HepG2 (cell line): ENCODE data around the gene TMX2. TPM values are rescaled to one million over a fixed set of nuclear protein-coding genes. Genes with fewer than 3 reads are reported as not detected.
A peak's percentile ranks its signal among the peaks of the same experiment; 100 is the strongest.

ENCODE experiments used
- BORCS8-MEF2B ChIP-seq: sonication (generic); formaldehyde crosslinking; IDR thresholded peaks from 2 replicates; pipeline ENCODE4 v1.8.0; 2022; ENCODE audit warnings: mild to moderate bottlenecking, missing genetic modification reagents
- DR1 ChIP-seq: sonication (generic); formaldehyde crosslinking; IDR thresholded peaks from 2 replicates; pipeline ENCODE4 v1.8.0; 2021; ENCODE audit warnings: mild to moderate bottlenecking, missing genetic modification reagents, inconsistent platforms
- HMG20A ChIP-seq: IDR thresholded peaks from 2 replicates; pipeline ENCODE4 v1.6.1; 2016; ENCODE audit warnings: borderline replicate concordance
- HOXA3 ChIP-seq: sonication (generic); formaldehyde crosslinking; IDR thresholded peaks from 2 replicates; pipeline ENCODE4 v1.5.0; 2020; ENCODE audit warnings: missing genetic modification reagents
- IRF2 ChIP-seq: IDR thresholded peaks from 2 replicates; pipeline ENCODE4 v1.6.1; 2018; ENCODE audit warnings: missing genetic modification reagents, missing compliant biosample characterization
- KDM6A ChIP-seq: IDR thresholded peaks from 2 replicates; pipeline ENCODE4 v1.6.1; 2016; ENCODE audit warnings: low read depth
- KLF15 ChIP-seq: sonication (generic); formaldehyde crosslinking; IDR thresholded peaks from 2 replicates; pipeline ENCODE4 v1.8.1; 2023; ENCODE audit warnings: borderline replicate concordance, mild to moderate bottlenecking, inconsistent platforms, missing genetic modification reagents, mixed read lengths
- NR3C1 ChIP-seq: sonication (generic); formaldehyde crosslinking; IDR thresholded peaks from 2 replicates; pipeline ENCODE4 v1.4.0; 2020; ENCODE audit warnings: missing genetic modification reagents
- PAWR ChIP-seq: sonication (generic); formaldehyde crosslinking; IDR thresholded peaks from 2 replicates; pipeline ENCODE4 v1.4.0; 2020; ENCODE audit warnings: missing genetic modification reagents, mild to moderate bottlenecking, borderline replicate concordance
- RFXAP ChIP-seq: sonication (generic); formaldehyde crosslinking; IDR thresholded peaks from 2 replicates; pipeline ENCODE4 v1.4.0; 2020; ENCODE audit warnings: missing genetic modification reagents, borderline replicate concordance
- TCF7L2 ChIP-seq: IDR thresholded peaks from 2 replicates; pipeline ENCODE4 v1.6.1; 2011; ENCODE audit warnings: mild to moderate bottlenecking, low read depth, low read length, moderate library complexity
- U2AF2 ChIP-seq: fragments of 200-400 bp; formaldehyde crosslinking; IDR thresholded peaks from 2 replicates; pipeline ENCODE4 v1.6.1; 2017; ENCODE audit warnings: low read depth, mild to moderate bottlenecking, low read length
- ZNF607 ChIP-seq: sonication (generic); formaldehyde crosslinking; IDR thresholded peaks from 2 replicates; pipeline ENCODE4 v1.5.1; 2020; ENCODE audit warnings: missing genetic modification reagents, mild to moderate bottlenecking, borderline replicate concordance
- polyA plus RNA-seq, 8 experiments: library from polyadenylated mRNA; depleted of rRNA in 3 of 8; stranded (reverse) in 7 of 8; unstranded in 1 of 8; fragments of >200 nt; fragmentation: Illumina TruSeq in 4 of 8; extraction: Trizol in 4 of 8; gene quantifications; 2 replicates each; pipeline versions ENCODE4 v1.2.1 to v1.2.3, GENCODE V29; 2011 to 2016; ENCODE audit warnings: low read depth in 4 of 8, missing spikeins in 1 of 8, mixed read lengths in 1 of 8; ENCODE audit not compliant: insufficient read depth in 1 of 8
- total RNA-seq, 5 experiments: library from RNA; depleted of rRNA; stranded (reverse); fragments of >200 nt; fragmentation: Illumina TruSeq; extraction: Trizol; gene quantifications; 2 replicates each; pipeline ENCODE4 v1.2.3, GENCODE V29; 2016; ENCODE audit warnings: low read depth in 1 of 5
- TF ChIP-seq, protein P1 (sequence below): sonication (generic); formaldehyde crosslinking; IDR thresholded peaks from 2 replicates; pipeline ENCODE4 v1.9.0; 2021; ENCODE audit warnings: mild to moderate bottlenecking, missing genetic modification reagents
- TF ChIP-seq, protein P2 (sequence below): sonication (generic); formaldehyde crosslinking; IDR thresholded peaks from 2 replicates; pipeline ENCODE4 v1.8.1; 2023; ENCODE audit warnings: missing genetic modification reagents, inconsistent platforms, borderline replicate concordance
- TF ChIP-seq, protein P3 (sequence below): sonication (generic); formaldehyde crosslinking; conservative IDR thresholded peaks from 2 replicates; pipeline ENCODE4 v1.8.0; 2022; ENCODE audit warnings: low read depth, missing genetic modification reagents
- TF ChIP-seq, protein P4 (sequence below): sonication (generic); formaldehyde crosslinking; IDR thresholded peaks from 2 replicates; pipeline ENCODE4 v1.8.1; 2022; ENCODE audit warnings: low read depth, mild to moderate bottlenecking, missing genetic modification reagents

The TMX2 gene
- total and polyA plus RNA-seq, 2 of the 13 experiments (the other 11 are each of a cell fraction or from before 2014, with no cell fraction given), result 84.5 to 129 TPM

DNA sequence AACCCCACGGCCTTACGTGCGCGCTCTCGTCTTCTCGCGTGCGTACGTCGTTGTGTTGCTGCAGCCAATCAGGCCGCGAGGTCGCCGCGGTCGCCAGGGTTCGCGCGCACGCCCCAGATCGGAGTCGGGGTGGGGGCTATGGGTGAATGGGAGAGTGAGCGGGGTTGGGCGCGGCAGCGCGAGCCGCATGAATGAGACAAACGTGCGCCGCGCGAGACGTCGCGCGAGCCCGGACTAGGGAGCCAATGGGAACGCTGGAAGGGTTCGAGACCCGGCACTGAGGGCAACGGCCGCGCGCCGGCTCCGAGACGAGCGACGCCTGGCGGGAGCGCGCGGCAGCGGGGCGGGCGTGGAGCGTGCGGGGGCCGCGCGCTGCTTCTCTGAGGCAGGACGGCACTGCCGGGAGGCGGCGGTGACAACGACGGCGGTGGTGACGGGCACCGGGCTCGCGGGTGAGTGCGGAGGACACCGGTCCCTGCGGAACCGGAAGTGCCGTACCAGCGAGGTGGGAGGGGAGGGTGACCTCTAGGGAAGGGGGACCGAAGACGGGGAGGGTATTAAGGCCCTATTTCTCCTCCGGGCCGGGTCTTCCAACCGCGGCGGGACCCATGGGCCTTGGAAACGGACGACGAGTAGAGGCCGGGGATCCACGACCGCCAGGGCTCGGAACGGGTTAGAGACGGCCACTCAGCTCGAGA, 44.5 kb upstream of the TMX2 start, which contains the start of gene ZDHHC5 (continued):
- TF ChIP-seq PAWR (CRISPR knock-in tag) (no peak), NR3C1 (CRISPR knock-in tag) (no peak), IRF2 (CRISPR knock-in tag) (no peak), DR1 (CRISPR knock-in tag) (peak; percentile 70; the same call in 1 of the 2 replicates), TCF7L2 (no peak), U2AF2 (no peak), BORCS8-MEF2B (CRISPR knock-in tag) (no peak), HMG20A (CRISPR knock-in tag) (no peak), ZNF607 (peak; percentile 88; the same call in 1 of the 2 replicates), KDM6A (CRISPR knock-in tag) (no peak), HOXA3 (CRISPR knock-in tag) (peak; percentile 67), KLF15 (CRISPR knock-in tag) (0 out of 2 replicates have a peak, but pooled peaks have one; percentile 27), RFXAP (CRISPR knock-in tag) (peak; percentile 86)
- TF ChIP-seq, protein P1, sequence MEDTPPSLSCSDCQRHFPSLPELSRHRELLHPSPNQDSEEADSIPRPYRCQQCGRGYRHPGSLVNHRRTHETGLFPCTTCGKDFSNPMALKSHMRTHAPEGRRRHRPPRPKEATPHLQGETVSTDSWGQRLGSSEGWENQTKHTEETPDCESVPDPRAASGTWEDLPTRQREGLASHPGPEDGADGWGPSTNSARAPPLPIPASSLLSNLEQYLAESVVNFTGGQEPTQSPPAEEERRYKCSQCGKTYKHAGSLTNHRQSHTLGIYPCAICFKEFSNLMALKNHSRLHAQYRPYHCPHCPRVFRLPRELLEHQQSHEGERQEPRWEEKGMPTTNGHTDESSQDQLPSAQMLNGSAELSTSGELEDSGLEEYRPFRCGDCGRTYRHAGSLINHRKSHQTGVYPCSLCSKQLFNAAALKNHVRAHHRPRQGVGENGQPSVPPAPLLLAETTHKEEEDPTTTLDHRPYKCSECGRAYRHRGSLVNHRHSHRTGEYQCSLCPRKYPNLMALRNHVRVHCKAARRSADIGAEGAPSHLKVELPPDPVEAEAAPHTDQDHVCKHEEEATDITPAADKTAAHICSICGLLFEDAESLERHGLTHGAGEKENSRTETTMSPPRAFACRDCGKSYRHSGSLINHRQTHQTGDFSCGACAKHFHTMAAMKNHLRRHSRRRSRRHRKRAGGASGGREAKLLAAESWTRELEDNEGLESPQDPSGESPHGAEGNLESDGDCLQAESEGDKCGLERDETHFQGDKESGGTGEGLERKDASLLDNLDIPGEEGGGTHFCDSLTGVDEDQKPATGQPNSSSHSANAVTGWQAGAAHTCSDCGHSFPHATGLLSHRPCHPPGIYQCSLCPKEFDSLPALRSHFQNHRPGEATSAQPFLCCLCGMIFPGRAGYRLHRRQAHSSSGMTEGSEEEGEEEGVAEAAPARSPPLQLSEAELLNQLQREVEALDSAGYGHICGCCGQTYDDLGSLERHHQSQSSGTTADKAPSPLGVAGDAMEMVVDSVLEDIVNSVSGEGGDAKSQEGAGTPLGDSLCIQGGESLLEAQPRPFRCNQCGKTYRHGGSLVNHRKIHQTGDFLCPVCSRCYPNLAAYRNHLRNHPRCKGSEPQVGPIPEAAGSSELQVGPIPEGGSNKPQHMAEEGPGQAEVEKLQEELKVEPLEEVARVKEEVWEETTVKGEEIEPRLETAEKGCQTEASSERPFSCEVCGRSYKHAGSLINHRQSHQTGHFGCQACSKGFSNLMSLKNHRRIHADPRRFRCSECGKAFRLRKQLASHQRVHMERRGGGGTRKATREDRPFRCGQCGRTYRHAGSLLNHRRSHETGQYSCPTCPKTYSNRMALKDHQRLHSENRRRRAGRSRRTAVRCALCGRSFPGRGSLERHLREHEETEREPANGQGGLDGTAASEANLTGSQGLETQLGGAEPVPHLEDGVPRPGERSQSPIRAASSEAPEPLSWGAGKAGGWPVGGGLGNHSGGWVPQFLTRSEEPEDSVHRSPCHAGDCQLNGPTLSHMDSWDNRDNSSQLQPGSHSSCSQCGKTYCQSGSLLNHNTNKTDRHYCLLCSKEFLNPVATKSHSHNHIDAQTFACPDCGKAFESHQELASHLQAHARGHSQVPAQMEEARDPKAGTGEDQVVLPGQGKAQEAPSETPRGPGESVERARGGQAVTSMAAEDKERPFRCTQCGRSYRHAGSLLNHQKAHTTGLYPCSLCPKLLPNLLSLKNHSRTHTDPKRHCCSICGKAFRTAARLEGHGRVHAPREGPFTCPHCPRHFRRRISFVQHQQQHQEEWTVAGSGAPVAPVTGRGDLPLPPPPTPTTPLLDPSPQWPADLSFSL (CRISPR knock-in tag), result no peak
- TF ChIP-seq, protein P2, sequence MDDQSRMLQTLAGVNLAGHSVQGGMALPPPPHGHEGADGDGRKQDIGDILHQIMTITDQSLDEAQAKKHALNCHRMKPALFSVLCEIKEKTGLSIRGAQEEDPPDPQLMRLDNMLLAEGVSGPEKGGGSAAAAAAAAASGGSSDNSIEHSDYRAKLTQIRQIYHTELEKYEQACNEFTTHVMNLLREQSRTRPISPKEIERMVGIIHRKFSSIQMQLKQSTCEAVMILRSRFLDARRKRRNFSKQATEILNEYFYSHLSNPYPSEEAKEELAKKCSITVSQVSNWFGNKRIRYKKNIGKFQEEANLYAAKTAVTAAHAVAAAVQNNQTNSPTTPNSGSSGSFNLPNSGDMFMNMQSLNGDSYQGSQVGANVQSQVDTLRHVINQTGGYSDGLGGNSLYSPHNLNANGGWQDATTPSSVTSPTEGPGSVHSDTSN (CRISPR knock-in tag), result no peak
- TF ChIP-seq, protein P3, sequence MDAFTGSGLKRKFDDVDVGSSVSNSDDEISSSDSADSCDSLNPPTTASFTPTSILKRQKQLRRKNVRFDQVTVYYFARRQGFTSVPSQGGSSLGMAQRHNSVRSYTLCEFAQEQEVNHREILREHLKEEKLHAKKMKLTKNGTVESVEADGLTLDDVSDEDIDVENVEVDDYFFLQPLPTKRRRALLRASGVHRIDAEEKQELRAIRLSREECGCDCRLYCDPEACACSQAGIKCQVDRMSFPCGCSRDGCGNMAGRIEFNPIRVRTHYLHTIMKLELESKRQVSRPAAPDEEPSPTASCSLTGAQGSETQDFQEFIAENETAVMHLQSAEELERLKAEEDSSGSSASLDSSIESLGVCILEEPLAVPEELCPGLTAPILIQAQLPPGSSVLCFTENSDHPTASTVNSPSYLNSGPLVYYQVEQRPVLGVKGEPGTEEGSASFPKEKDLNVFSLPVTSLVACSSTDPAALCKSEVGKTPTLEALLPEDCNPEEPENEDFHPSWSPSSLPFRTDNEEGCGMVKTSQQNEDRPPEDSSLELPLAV (CRISPR knock-in tag), result no peak
- TF ChIP-seq, protein P4, sequence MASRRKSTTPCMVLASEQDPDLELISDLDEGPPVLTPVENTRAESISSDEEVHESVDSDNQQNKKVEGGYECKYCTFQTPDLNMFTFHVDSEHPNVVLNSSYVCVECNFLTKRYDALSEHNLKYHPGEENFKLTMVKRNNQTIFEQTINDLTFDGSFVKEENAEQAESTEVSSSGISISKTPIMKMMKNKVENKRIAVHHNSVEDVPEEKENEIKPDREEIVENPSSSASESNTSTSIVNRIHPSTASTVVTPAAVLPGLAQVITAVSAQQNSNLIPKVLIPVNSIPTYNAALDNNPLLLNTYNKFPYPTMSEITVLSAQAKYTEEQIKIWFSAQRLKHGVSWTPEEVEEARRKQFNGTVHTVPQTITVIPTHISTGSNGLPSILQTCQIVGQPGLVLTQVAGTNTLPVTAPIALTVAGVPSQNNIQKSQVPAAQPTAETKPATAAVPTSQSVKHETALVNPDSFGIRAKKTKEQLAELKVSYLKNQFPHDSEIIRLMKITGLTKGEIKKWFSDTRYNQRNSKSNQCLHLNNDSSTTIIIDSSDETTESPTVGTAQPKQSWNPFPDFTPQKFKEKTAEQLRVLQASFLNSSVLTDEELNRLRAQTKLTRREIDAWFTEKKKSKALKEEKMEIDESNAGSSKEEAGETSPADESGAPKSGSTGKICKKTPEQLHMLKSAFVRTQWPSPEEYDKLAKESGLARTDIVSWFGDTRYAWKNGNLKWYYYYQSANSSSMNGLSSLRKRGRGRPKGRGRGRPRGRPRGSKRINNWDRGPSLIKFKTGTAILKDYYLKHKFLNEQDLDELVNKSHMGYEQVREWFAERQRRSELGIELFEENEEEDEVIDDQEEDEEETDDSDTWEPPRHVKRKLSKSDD, result peak; percentile 55; the same call in 1 of the 2 replicates
